ENCODE data around the gene STARD7. TPM values are rescaled to one million over a fixed set of nuclear protein-coding genes. Genes with fewer than 3 reads are reported as not detected.

The STARD7 gene
- total RNA-seq, 3 donors from 2014 or later, result 118 to 123 (median 122) TPM

DNA sequence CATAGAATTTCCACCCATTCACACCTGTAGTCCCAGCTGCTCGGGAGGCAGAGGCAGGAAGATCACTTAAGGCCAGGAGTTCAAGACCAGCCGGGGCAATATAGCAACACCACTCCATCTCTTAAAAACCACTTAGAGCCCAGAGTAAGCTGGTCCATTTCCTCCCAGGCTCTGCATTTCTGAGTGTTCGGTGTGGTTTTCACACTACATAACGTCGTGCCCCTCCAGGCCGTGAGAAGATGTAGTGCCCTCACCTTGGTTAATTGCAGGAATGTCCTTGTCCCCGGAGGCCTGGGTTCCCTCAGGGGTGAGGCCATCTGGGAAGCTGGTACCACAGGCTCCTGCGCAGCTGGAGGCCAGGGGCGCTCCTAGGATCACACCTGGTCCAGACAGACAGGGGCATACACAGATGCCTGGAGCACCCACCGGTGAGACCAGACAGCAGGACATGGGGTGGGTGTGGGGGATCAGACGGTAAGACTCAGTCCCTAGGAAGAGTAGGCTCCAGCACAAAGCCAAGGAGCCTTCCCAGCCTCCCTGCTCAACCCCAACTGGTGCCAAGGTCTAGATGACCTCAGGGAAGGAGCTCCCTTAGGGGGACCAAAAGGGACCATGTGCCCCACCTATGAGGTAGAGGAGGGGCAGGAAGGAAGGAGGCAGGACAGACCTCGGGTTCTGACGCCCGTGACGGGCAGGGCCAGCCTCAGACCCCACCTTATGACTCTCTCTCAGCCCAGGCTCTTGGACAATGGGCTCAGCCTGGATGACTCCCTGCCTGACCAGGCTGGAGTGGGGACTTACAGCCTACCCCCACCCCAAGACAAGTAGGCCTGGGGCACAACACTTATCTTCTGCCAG is 71.1 kb downstream of the STARD7 start:
- H3K4me1 ChIP-seq (ENCODE audit: low read depth), result peaks cover 10% of the 10 kb centered on the region
- TF ChIP-seq, protein P1, sequence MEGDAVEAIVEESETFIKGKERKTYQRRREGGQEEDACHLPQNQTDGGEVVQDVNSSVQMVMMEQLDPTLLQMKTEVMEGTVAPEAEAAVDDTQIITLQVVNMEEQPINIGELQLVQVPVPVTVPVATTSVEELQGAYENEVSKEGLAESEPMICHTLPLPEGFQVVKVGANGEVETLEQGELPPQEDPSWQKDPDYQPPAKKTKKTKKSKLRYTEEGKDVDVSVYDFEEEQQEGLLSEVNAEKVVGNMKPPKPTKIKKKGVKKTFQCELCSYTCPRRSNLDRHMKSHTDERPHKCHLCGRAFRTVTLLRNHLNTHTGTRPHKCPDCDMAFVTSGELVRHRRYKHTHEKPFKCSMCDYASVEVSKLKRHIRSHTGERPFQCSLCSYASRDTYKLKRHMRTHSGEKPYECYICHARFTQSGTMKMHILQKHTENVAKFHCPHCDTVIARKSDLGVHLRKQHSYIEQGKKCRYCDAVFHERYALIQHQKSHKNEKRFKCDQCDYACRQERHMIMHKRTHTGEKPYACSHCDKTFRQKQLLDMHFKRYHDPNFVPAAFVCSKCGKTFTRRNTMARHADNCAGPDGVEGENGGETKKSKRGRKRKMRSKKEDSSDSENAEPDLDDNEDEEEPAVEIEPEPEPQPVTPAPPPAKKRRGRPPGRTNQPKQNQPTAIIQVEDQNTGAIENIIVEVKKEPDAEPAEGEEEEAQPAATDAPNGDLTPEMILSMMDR (IDR thresholded peaks at IDR 0.05), result no peak
- no peaks in the 10 kb centered on the region for H3K36me3 ChIP-seq (ENCODE audit: low read depth)
- DNase-seq, result peak in 2 of 3 donors; percentile 39 to 42
- H3K9me3 ChIP-seq, result no peaks in the 10 kb centered on the region
- no peak overlapping the region for H3K4me3 ChIP-seq
- ATAC-seq, result peak; percentile 6
- intact Hi-C loops (cut with DNase I, micrococcal nuclease), result no loop called here

DNA sequence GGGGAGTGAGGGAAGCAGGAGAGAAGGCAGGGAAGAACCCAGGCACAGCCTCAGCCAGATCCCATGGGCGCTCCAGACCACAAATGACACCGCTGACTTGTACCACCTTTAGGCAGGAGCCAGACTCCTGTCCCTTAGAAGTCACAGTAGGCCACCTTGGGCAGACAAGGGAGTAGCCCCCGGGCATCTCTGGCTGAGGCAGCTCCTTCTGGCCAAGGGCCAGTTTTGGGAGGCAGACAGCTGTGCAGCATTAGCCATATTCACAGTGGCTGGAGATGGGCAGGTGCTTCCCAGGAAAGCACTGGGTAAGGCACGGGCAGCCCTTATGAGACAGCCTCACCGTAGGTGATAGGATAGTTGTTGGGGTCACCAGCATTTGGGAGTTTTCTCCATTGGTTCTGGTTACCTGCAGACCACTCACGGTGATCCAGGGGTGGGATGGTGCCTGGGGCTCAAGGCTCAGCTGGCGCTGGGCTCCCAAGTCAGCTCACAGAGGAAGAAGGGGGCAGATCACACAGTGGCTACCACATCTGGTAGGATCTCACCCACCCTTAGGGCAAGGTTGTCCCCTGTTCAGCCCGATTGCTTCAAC is 72.4 kb downstream of the STARD7 start:
- Histone ChIP-seq H3K4me3 (no peak overlapping the region), H3K4me1 (ENCODE audit: low read depth) (peaks cover 10% of the 10 kb centered on the region), H3K9me3 (no peaks in the 10 kb centered on the region), H3K36me3 (ENCODE audit: low read depth) (no peaks in the 10 kb centered on the region)
- intact Hi-C loops (cut with DNase I, micrococcal nuclease), result no loop called here
- DNase-seq, result peak in 1 of 3 donors; percentile 27
- no peak for ATAC-seq
- TF ChIP-seq, protein P1 (IDR thresholded peaks at IDR 0.05), result no peak

DNA sequence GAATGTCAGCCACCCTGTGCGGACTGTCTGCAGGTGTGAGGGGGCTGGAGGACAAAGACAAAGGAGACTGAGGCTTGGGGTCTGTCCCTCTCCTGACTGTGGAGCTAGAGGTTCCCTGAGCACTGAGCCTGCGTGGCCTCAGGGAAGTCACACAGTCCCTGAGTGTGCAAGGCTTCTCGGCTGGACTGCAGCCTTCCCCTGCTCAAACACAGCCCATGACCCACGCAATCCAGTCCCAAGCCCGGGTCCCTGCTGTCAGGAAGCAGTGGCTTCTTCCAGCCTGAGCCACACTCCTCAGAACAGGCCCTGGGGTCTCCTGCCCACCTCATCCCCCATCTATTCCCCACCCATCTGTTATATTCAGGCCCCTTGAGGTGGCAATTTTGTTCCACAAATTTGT is 73.0 kb downstream of the STARD7 start:
- Histone ChIP-seq H3K9me3 (no peaks in the 10 kb centered on the region), H3K4me3 (no peak overlapping the region), H3K4me1 (ENCODE audit: low read depth) (peaks cover 10% of the 10 kb centered on the region), H3K36me3 (ENCODE audit: low read depth) (no peaks in the 10 kb centered on the region)
- TF ChIP-seq, protein P1 (IDR thresholded peaks at IDR 0.05), result no peak
- no peak for ATAC-seq
- intact Hi-C loops (cut with DNase I, micrococcal nuclease), result no loop called here
- peak in 1 of 3 donors; percentile 19 for DNase-seq

DNA sequence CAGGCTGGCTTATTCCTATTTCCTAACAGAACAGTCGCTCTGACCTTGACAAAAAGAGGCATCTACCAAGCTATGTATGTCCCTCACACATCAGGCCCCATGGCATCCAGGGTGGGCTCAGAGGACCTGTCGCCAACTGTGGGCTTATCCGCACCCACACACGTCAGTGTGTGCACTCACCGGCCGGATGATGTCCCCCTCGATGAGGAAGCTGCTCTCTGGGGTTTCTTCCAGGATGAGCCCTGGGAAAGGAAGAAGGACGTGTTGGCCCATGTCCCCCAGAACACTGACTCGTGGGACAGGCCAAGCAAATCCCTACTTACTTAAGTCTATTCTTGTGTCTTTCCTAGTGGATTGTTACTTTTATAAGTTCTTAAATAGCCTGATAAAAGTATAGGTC is 73.5 kb downstream of the STARD7 start:
- Histone ChIP-seq H3K4me3 (no peak overlapping the region), H3K9me3 (no peaks in the 10 kb centered on the region), H3K36me3 (ENCODE audit: low read depth) (no peaks in the 10 kb centered on the region), H3K4me1 (ENCODE audit: low read depth) (peaks cover 10% of the 10 kb centered on the region)
- DNase-seq (peak in 1 of 3 donors; percentile 31), ATAC-seq (no peak)
- intact Hi-C loops (cut with DNase I, micrococcal nuclease), result no loop called here
- TF ChIP-seq, protein P1 (IDR thresholded peaks at IDR 0.05), result no peak

Other genes with a start within 250 kb of the STARD7 start
- gene ANKRD36C, start 217.0 kb downstream of the STARD7 start, total RNA-seq, result 10 to 100 TPM; 22.2 to 45.8 (median 32.5) TPM
- gene GPAT2, start 173.9 kb downstream of the STARD7 start, total RNA-seq, result 1 to 10 TPM; 3.2 to 3.3 (median 3.2) TPM
- under 1 TPM; 0.17 to 0.73 (median 0.36) TPM for gene ADRA2B, start 92.3 kb downstream of the STARD7 start, total RNA-seq
- not detected for gene ASTL, start 70.3 kb downstream of the STARD7 start, total RNA-seq
- 1 to 10 TPM; 1.5 to 2.3 (median 1.6) TPM for gene DUSP2, start 63.4 kb downstream of the STARD7 start, total RNA-seq
- 100 to 1,000 TPM in 1 of 3 donors, 10 to 100 TPM in 2; 82.3 to 136 (median 87.9) TPM for gene TMEM127, start 57.2 kb upstream of the STARD7 start, total RNA-seq
- 10 to 100 TPM; 57.5 to 67.1 (median 60.6) TPM for gene CIAO1, start 57.4 kb upstream of the STARD7 start, total RNA-seq
- 100 to 1,000 TPM in 2 of 3 donors, 10 to 100 TPM in 1; 95.8 to 113 (median 106) TPM for gene SNRNP200, start 96.7 kb upstream of the STARD7 start, total RNA-seq
- 1 to 10 TPM in 2 of 3 donors, under 1 TPM in 1; 0.43 to 1.4 (median 1.3) TPM for gene ITPRIPL1, start 116.5 kb upstream of the STARD7 start, total RNA-seq
- 10 to 100 TPM in 1 of 3 donors, 1 to 10 TPM in 2; 2.8 to 13.4 (median 4.6) TPM for gene NCAPH, start 126.9 kb upstream of the STARD7 start, total RNA-seq